Gastroesophageal sphincter (tissue), 3 donors: ENCODE results near the gene ANGEL1.

Experiments used
- POLR2AphosphoS5 ChIP-seq: sonication (generic); formaldehyde crosslinking; IDR thresholded peaks from one replicate; pipeline ENCODE4 v1.6.1; 2017; ENCODE audit warnings: antibody characterized with exemption
- TF ChIP-seq, protein P1 (sequence below), 4 experiments: fragments of 200-600 bp in 2 of 4; fragments of 450-650 bp in 2 of 4; sonication (generic) in 1 of 4; IDR thresholded peaks; one replicate each; pipeline ENCODE4 v1.5.1; 2017 to 2019; ENCODE audit warnings: antibody characterized with exemption in 4 of 4, mild to moderate bottlenecking in 2 of 4, moderate library complexity in 2 of 4

DNA sequence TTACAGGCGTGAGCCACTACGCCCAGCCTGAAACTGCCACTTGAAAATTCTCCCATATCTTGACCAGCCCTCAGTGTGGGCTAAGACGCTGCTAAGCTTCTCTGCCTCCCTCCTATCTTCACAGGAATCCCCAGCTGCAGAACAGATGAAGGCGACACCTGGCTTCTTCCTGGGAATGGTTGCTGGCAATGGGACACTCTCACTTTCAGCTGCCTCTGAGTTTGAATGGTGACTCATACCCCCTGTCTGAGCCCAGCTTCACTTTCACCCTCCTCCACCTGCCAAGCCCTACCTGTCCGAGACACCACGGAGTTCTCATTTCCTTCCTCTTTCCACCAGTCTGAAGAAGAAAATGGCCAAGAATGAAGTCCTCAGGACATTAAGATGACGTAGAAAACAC lies 69.7 kb downstream of the ANGEL1 start:
- TF ChIP-seq, protein P1, sequence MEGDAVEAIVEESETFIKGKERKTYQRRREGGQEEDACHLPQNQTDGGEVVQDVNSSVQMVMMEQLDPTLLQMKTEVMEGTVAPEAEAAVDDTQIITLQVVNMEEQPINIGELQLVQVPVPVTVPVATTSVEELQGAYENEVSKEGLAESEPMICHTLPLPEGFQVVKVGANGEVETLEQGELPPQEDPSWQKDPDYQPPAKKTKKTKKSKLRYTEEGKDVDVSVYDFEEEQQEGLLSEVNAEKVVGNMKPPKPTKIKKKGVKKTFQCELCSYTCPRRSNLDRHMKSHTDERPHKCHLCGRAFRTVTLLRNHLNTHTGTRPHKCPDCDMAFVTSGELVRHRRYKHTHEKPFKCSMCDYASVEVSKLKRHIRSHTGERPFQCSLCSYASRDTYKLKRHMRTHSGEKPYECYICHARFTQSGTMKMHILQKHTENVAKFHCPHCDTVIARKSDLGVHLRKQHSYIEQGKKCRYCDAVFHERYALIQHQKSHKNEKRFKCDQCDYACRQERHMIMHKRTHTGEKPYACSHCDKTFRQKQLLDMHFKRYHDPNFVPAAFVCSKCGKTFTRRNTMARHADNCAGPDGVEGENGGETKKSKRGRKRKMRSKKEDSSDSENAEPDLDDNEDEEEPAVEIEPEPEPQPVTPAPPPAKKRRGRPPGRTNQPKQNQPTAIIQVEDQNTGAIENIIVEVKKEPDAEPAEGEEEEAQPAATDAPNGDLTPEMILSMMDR (IDR thresholded peaks at IDR 0.05), result no peak
- no peak for TF ChIP-seq POLR2AphosphoS5
